ENCODE measurements around the gene SNX3.

Gene SNX3

DNA sequence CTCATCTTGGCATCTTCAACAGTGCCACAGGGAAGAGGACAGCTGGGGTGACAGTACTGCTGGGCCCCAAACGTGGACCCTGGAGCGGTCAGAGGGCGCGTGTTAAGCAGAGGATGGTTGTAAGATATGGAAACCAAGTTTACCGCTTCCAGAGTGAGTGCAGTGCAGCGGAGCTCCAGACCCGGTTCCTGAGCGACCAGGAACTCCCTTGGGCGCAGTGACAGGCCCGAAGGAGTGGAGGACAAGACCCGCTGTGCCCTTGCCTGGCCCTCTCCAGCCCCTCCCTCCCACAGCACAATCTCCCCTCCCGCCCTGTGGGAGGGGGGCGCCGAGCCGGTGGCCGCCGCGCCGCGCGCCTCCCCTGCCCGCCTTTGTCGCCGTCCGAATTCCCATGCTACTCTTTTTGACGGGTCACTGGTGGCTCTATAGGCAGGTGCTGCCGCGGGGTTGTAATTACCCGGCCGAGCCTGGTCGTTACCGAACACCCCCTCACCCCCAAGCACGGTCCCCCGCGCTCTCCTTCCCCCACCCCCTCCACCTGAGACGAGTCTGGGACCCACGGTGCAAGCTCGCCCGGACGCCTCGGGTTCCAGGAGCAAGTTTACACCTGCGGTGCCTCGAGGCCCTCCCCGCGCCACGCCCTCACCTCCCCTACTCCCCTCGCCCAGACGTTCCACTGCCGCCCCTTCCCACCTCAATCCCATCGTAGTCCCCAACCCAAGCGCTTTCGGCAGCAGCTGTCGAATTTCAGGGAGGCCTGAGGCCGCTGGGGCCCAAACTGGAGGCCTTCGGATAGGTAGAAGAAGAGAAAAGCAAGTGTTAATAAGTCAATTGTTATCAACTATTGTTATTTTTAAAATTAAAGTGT lies 91.1 kb downstream of the SNX3 start:
- no peak for DNase-seq

GRCh38 chr6:108168501-108169463 lies 92.1 kb downstream of the SNX3 start:
- no peak for DNase-seq

- DNase-seq, result no peak
Measured at GRCh38 chr6:108168090-108168463, 92.8 kb downstream of the SNX3 start.

- DNase-seq, result no peak
Measured at GRCh38 chr6:108167449-108168089, 93.3 kb downstream of the SNX3 start.

DNA sequence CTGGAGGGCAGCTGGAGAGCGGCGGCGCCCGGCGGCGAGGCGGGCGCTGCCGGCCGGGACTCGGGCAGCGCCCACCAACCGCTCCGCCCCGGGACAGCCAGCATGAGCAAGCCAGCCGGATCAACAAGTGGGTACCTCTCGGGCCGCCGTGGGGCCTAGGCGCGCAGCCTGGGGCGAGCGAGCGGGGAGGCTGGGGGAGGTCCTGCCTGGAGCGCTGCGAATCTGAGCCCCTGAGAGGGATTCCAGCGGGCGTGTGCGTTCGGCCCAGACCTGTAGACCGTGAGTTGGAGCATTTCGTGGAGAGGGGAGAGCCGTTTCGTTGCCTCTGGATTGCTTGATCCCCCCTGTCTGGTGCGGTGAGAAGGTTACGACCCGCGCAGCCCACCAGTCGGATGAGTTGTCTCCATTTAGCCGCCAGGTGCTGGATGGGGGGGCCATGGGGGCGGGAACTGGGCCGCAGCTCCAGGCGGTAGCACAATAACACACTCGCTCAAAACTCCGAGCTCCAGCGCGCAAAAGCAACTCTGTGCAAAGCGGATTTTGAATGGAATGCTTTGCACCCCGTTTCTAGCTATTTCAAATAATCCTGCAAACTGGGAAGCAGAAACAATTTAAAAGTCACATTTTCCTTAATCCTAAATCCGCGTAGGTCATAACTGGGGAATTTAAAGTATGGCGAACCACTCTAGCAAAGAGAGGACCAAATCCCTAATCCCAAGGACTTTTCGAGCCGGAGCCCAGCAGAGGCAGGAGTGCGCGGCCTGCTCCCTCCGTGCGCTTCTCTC lies 94.0 kb downstream of the SNX3 start:
- no peak for DNase-seq

DNA sequence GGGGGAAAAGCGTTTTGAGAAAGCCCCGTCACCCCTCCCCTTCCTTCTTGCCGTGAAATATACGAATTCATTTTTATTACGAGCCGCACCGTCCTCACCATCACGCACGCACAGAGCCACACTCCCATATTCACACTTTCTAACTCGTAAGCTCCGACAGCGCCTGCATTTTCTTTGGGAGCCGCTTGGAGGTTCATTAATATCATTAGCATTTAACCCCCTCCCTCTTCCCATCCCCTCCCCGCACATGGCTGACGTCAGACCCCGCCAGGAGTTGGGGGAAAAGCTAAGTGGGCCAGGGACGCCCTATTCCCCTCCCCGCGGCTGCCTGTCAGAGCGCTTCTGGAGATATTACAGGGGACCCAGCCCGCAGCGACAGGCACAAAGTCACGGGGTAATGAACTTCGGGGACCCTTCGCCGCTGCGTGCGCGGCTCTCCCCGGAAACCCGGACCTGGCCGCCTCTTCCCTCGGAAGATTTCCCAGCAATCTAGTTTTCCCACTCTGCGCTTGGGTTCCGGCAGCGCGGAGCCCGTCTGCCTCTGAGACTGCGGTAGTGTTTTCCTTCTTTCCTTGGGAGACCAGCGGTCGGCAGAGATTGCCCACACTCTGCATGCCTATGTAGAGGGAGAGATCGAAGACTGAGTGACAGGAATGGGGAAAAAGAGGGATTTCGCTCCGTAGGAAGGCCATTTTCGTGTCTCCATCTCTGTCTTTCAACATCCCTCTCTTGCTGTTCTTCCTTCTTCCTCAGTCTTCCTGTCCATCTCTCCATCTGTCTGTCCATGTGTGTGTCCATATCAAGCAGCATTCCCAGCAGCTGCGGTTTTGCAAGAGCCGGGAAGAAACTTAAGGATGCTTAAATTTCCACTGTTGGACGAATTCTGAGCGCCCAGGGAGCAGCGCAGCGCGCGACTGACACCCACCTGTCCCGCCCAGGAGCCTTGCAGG lies 94.9 kb downstream of the SNX3 start, which contains the start of gene NR2E1:
Gene NR2E1 (plus strand): TSS at position 309 of the 950 bp plus-strand sequence. CDS start 744 bp downstream, outside the sequence.
- no peak for DNase-seq

DNA sequence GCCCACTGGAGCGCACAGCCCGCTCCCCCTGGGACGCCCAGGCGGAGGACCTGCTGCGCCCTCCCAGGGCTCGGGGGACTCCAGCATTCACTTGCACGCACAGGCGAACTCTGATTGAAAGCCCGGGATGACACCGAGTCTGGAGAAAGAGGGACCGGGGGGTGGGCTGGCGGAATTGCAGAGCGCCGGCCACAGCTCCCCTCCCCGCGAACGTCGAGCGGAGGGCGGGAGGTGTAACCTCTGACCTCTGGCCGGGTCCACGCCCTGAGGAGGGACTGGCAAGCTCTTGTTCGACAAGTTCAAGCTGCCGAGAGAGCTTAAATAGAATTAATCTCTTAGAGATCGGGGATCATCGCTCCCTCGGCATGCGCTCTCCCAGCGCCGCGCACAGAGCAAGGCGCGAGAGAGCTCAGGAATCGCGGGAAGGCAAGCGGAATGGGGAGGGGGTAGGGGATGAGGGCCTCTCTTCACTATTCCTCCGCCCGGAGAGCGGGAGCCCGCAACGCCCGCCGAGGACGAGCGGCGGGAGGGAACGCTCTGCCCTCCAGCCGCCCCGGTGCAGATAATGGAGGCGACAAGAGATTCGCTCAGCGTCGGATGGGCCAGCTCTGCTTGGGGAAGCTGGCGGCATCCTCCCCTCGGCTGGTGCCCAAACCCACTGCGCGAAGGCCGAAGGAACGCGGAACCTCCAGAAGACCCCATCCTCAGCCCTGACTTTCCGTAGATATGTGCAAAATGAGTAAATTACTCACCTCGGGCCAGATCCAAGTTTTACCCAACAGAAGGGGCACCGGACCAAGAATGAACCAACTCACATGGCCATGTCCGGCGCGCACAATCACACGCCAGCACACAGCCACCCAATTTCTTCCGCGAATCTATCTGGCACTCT lies 95.8 kb downstream of the SNX3 start:
- DNase-seq, result no peak

DNA sequence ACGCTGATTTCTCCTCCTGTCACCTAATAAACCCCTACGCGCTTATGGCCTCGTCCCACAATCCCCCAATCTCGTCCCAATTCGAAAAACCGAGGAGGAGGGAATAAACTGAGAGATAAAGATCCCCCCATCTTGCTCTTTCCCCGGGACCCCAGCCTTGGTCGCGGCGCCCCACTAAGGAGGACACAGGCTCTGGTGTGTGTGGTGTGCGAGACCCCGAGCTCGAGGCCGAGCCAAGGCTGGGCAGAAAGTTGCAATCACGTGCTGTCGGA lies 96.4 kb downstream of the SNX3 start:
- no peak for DNase-seq

GRCh38 chr6:108163644-108164542 lies 96.9 kb downstream of the SNX3 start:
- DNase-seq, result no peak

- no peak for DNase-seq
Measured at GRCh38 chr6:108163267-108163643, 97.6 kb downstream of the SNX3 start.

- DNase-seq, result no peak
Measured at GRCh38 chr6:108161724-108162282, 99.0 kb downstream of the SNX3 start.

All from activated CD4-positive, alpha-beta T cell treated with anti-CD3 and anti-CD28 coated beads, Interleukin-10, Interleukin-2, amounts not matched to agents 100 ng/mL and 50 ng/mL, durations not matched to agents 16 hours and 8 hours (primary cell).